HG03354 (cell line): Measurements from ENCODE around the gene CEP95.
"Not testable (repeated sequence)": the region's sequence is repeated elsewhere in the genome, so short reads cannot be mapped to it uniquely, and the experiment has no call there.

Source experiments
- ATAC-seq: cut with Tn5 transposase; IDR thresholded peaks from one replicate; pipeline ENCODE4 v1.9.1; 2021; ENCODE audit warnings: mild to moderate bottlenecking; ENCODE audit not compliant: unreplicated experiment, poor library complexity, severe bottlenecking

CEP95 gene, protein sequence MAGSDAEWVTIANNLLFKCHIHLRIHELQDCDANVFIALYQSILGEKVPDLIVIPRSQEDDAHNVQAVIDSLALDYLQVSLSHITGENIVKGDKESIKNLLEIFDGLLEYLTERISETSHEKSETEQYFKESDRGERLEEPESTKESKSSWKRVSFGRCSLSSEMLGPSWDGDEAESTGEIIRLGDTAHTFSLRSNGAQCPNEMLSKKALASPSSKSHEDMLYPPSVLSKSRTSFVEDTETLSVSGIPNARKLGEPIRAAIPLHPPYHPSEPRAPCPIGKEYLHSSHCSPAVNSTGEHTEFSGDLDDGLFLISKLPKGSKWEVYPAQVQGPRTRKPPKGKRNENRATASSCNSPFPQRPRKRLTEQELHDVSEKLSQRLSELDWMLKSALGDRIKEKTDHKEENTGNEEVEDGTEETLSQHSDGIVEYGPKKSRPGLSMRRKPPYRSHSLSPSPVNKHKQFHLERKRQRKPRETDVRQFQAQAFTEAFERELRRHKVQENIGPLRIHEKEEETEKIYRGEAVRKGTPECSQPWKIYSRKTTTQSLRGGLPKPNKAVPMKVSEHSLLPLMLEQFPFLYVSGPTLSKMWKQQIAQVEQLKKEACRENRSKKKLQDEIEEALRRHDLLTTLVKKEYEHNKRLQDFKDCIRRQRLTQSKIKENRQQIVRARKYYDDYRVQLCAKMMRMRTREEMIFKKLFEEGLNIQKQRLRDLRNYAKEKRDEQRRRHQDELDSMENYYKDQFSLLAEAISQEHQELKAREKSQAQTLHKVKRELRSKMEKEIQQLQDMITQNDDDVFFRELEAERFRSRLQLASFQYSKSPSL

DNA sequence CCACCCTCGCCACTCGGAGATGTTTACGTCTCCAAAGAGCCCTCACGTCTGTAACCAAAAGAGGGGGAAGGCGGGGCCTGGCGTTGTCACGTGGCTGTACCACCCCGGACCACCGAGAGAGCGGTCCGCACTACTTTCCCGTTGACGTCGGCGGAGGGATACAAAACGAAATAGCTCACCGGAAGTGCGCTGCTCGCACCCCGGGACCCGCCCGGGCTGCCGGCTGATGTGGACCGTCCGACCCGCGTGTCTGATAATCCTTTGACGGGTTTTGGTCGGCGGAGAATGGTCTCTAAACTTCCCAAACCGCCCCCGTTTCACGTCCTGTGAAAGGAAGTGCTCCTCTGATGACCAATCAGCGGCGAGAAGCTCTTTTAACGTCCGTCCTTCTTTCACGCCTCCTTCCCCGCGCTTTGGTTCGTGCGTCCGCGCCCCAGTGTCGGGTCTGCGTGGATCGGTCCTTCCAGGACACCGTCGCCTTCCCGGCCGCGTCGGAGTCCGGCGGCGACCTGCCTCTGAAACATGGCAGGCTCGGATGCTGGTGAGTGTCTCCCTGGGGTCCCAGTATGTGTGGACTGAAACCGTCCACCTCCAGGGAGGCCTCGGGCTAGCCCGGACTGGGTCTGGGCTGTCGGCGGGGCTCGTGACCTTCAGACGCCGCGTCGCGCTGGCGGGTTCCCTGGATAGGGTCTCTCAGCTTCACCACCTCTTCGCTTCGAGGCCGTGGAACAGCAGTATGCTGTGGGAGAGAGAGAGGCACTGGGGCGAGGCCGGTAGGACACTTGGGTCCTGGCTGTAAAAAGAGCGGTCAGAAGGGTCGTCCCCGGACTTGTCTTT, at the start of gene CEP95:
TSS of gene CEP95 (plus strand) at position 402 of the 837 bp plus-strand sequence. CDS start at position 523, 121 bp downstream.
- ATAC-seq = peak; percentile 66

DNA sequence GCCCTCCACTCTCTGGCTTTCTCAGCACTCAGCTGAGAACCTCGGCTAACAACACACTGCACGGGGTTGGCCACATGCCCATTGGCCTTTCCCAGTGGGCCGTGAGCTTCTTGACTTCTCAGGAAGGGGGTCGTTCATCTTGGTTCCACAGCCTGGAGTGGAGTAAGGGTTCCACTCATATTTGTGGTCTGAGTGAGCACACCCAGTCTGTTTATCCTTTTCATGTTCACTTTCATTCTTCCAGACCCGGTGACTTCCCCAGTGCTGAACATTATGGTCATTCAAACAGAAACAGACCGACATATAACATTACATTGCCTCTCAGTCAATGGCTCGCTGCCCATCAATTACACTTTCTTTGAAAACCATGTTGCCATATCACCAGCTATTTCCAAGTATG, 49.6 kb upstream of the CEP95 start:
- ATAC-seq = no peak

DNA sequence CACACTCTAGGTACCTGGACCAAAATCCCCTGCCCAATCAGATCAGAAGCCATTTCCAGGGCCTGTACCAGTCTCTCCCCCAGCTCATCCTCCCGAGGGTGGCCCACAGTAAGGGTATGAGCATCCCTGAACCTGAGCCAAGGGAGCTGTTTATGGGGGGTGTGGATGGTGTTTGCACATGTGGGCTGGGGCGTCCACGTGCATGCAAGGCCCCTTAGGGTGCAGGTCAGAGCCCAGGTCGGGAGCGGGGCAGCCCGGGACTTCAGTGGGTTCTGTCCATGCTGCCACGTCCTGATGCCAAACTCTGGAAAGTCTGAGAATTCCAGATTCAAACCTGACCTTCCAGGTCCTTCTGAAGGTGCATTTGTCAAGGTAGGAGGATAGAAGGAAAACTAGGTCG, 48.0 kb upstream of the CEP95 start:
- no peak for ATAC-seq

DNA sequence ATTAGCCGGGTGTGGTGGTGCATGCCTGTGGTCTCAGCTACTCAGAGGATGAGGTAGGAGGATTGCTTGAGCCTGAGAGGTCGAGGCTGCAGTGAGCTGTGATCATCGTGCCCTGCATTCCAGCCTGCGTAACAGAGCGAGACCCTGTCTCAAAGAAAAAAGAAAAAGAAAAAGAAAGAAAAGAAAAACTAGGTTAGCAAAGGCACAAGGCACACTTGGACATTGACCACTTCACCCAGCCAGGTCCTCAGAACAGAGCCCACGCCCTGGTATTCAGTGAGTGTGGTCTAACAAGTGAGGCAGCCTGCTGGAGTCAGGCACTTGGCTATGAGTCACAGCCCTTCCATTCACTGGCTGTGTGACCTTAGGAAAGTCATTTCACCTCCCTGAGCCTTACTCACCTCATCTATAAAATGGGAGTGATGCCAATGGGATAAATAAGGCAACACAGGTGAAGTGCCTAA, 47.5 kb upstream of the CEP95 start:
- no peak for ATAC-seq

DNA sequence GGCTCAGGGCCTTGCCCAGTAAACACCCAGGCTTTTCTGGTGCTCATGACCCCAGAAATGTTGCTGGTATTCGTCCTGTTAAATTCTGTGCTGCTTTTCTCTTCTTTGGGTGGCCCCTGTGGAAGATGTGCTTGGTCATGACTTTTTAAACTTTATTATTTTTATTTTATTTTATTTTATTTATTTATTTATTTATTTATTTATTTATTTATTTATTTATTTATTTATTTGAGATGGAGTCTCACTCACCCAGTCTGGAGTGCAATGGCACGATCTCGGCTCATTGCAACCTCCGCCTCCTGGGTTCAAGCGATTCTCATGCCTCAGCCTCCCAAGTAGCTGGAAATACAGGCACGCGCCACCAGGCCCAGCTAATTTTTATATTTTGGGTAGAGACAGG, 47.0 kb upstream of the CEP95 start:
- not testable (repeated sequence) for ATAC-seq

DNA sequence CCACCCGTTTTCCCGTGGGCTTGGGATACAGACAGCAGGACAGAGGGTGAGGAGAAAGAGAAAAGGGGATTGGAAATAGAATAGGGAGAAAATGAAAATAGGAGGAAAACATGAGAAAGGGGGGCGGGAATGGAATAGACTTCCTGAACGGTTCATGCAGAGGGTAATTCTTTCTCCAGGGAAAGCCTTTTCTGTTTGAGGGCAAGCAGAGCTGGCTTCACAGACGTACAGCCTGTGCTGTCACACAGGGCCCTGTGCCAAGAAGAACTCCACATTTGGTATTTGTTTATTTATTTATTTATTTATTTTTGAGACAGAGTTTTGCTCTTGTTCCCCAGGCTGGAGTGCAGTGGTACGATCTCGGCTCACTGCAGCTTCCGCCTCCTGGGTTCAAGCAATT, 45.8 kb upstream of the CEP95 start:
- no peak for ATAC-seq

DNA sequence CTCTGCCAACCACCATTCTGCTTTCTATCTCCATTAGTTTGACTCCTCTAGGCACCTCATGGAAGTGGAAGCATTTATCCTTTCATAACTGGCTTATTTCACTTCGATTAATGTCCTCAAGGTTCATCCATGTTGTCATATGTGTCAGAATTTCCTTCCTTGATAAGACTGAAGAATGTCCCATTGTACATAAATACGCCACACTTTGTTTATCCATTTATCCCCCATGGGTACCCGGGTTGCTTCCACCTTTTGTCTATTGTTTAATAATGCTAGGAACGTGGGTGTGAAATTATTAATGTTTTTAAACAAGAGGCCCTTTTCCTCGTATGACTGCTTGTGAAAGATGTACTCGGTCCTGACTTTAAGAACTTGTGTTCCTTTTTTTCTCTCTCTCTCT, 45.0 kb upstream of the CEP95 start:
- ATAC-seq = no peak

DNA sequence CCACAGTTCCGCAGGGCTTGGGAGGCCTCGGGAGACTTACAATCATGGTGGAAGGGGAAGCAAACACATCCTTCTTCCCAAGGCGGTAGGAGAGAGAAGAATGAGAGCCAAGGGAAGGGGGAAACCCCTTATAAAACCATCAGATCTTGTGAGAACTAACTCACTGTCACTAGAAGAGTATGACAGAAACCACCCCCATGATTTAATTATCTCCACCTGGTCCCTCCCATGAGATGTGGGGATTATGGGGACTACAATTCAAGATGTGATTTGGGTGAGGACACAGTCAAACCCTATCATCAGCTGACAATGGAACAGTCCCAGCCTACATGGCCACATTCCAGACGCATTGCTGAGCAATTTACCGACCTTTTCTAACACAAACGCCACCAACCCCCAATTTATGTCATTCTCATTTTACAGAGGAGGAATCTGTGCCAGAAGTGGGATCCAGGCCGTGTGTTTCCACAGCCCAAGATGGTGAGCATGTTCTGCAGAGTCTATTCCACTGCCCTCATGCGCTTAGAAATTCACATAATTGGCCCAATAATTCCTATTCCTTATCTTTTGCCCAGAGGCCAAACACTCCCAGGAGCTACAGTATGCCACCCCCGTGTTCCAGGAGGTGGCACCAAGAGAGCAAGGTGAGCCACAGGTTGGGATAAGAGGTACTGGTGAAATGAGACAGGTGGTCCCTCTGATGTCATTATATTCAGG, 40.6 kb upstream of the CEP95 start:
- no peak for ATAC-seq

DNA sequence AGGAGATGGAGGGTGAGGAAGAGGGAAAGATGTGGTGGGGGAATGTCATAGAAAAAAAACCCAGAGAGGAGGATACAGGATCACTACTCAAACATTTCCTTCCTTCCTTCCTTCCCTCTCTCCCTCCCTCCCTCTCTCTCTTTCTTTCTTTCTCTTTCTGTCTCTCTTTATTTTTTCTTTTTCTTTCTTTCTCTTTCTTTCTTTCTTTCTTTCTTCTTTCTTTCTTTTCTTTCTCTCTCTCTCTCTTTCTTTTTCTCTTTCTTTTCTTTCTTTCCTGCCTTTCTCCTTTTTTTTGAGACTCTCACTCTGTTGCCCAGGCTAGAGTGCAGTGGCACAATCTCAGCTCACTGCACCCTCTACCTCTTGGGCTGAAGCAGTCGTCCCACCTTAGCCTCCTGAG, 39.9 kb upstream of the CEP95 start:
- not testable (repeated sequence) for ATAC-seq

DNA sequence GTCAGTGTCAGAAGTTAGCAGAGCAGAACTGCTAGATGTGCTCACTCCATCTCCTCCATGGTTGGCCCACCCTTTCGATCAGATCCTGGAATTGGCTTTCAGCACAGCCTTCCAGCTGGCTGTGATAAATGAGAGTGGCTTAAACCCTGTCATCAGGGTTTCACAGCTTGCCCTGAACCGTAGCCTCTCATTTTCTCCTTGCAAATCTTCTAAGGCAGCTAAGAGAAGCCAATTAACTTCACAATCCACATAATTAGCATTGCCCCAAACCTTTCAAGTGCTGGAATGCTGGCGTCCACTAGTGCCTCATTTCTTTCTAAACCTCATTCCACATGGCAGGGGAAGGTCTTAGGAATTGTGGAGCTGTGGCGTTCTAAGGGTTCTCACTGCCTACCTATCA, 36.2 kb upstream of the CEP95 start:
- ATAC-seq = no peak

DNA sequence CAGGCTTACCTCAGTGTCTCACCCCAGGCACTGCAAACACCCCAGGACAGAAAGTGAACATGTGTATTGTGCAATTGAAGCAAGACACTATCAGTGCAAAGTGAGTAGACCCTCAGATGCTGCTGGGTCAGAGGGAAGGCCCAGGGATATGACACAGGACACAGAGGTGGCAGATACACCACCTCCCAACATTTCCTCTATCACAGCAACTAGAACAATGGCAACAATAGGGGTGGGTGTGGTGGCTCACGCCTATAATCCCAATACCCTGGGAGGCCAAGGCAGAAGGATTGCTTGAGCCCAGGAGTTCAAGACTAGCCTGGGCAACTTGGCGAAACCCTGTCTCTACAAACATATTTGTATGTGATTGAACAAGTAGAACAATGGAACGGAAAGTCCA, 35.3 kb upstream of the CEP95 start:
- ATAC-seq = no peak

DNA sequence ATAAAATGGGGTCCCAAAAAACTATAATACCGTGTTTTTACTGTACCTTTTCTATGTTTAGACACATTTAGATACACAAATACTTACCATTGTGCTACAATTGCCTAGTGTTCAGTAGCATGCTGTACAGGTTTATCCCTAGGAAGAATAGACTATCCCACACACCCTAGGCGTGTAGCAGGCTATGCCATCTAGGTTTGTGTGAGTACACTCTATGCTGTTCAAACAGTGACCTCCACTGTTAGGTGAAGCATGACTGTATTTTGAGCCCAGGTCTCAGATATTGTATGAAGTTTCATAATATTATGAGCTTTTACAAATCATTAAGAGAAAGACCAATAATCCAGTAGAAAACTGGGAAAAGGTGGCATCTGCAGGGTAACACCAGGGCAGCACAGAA, 34.2 kb upstream of the CEP95 start:
- no peak for ATAC-seq

DNA sequence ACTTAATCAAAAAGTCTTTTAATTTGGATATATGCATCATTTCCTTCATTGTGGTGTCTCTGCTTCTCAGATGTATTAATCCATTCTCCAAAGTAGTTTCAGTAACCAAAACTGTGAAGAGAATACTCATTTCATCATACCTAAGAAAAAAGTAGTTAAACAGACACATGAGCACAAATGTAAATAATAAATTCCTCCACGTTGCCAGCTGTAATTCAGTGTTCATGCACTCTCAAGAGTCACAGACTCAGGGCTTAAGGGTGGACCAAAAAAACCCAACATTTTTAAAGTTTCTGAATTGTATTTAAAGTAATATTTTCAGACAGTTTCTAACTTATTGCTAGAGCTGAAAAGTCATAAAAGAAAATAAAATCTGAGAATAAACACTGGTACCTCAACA, 28.9 kb upstream of the CEP95 start:
- no peak for ATAC-seq

DNA sequence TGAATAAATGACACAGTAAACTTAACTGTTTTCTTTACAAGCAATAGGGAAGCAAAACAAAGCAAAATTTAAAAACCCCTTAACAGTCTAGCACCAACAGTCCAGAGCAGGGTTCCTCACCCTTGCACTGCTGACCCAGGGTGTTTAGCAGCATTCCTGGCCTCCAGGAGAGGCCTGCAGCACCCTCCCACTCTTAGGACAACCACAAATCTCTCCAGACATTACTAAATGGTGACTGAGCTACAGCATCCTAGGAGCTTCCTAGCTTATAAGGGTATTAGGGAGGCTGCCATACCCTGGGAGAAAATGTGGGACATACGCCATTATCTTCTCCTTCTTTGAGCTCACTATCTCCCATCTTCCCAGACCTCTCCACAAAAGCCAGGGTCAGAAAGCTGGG, 25.8 kb upstream of the CEP95 start:
- ATAC-seq = no peak

DNA sequence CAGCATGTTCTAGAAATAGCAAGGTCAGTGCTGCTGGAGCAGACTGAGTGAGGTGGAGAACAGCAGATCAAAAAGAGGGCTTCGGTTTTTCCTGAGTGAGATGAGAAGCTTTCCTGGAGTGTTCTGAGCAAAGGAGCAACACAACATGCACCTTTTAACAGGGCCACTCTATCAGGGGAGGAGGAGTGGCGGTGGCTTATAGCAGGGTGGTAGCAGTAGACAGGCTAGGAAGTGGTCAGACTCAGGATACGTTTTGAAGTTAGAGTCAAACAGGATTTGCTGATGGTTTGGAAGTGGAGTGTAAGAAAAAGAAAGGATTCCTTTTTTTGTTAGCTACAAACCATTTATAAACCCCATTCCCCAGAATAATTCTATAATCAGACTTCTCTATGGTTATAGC, 22.4 kb upstream of the CEP95 start:
- ATAC-seq = no peak

DNA sequence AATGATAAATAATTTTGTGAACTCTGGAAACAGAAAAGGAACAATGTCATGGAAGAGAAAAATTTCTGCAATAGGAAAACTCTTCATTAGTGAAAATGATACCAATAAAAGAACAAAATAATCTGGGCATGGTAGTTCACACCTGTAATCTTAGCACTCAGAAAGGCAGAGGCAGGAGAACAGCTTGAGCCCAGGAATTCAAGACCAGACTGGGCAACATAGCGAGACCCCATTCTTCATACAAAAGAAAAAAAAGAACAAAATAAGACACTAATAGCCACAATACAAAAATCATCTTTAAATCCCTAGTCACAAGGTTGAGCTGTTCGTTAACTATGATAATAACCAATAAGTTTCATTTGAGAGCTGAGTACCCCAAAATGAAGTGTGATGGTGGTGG, 18.5 kb upstream of the CEP95 start:
- no peak for ATAC-seq

DNA sequence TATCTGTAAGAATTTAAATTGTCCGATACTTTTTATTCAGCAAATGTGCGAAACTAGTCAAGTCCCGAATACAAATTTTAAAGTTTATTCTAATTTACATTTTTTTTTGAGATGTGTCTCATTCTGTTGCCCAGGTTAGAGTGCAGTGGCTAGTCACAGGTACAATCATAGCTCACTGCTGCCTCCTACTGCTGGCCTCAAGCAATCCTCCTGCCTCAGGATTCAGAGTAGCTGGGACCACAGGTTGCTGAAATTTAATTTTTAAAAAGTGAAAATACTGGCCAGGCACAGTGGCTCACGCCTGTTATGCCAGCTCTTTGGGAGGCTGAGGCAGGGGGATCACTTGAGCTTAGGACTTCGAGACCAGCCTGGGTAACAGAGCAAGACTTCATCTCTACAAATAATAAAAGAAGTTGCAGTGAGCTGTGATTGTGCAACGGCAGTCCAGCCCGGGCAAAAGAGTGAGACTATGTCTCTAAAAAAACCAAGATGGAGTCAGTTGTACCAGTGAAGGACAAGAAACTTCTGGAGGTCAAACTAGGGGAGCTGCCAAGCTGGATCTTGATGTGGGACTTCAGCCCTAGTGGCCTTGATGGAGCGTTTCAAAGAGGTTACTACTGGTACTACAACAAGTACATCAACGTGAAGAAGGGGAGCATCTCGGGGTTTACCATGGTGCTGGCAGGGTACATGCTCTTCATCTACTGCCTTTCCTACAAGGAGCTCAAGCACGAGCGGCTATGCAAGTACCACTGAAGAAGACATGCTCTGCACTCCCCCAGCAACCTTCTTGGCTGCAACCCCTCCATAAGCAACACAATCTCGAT, 15.5 kb upstream of the CEP95 start:
- no peak for ATAC-seq

DNA sequence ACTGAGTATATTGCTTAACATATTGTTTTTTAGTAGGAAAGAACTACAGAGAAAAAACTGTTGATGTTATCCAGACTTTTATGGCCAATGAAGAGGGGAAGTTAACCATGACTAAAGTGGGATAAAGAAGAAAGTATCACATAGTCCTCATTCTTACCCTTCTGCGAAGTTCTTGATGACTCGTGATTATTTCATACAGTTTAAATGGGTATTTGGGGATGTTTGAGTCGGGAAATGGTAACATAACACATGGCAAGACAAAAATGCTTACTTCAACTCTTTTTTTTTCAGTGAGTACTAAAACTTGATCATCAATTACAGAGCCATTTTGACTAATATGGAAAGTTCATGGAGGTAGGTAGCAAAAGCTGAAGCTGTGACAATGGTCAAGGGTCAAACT, 14.8 kb upstream of the CEP95 start:
- no peak for ATAC-seq
